SHP77 treated with DMSO at 0.1 percent for 48 hours (cell line): ENCODE results near the gene ERVK3-1.
"Not testable (repeated sequence)": the region's sequence is repeated elsewhere in the genome, so short reads cannot be mapped to it uniquely, and the experiment has no call there.

Source experiments
- DNase-seq: peaks from one replicate; lab custom pipeline; 2025; lab: John Stamatoyannopoulos, UW

The ERVK3-1 gene

GRCh38 chr19:58305065-58305931 is at the start of gene ERVK3-1:
Gene ERVK3-1 (plus strand): TSS chr19:58305377. CDS start chr19:58312169, 6,792 bp downstream.
- peak; percentile 91 for DNase-seq

GRCh38 chr19:58258259-58258658 is 46.9 kb upstream of the ERVK3-1 start:
- DNase-seq = not testable (repeated sequence)

- DNase-seq = no peak
Measured at GRCh38 chr19:58261600-58261967, 43.6 kb upstream of the ERVK3-1 start.

- DNase-seq = no peak
Measured at GRCh38 chr19:58261968-58262921, 42.9 kb upstream of the ERVK3-1 start.

- no peak for DNase-seq
Measured at GRCh38 chr19:58262922-58263296, 42.3 kb upstream of the ERVK3-1 start.

- DNase-seq = no peak
Measured at GRCh38 chr19:58265100-58265499, 40.1 kb upstream of the ERVK3-1 start.

- no peak for DNase-seq
Measured at GRCh38 chr19:58268344-58268743, 36.8 kb upstream of the ERVK3-1 start.

- DNase-seq = no peak
Measured at GRCh38 chr19:58274771-58275201, 30.4 kb upstream of the ERVK3-1 start.

GRCh38 chr19:58275564-58275963 is 29.6 kb upstream of the ERVK3-1 start:
- no peak for DNase-seq

- DNase-seq = no peak
Measured at GRCh38 chr19:58277197-58277596, 28.0 kb upstream of the ERVK3-1 start.

GRCh38 chr19:58277748-58278540 is 27.2 kb upstream of the ERVK3-1 start:
- DNase-seq = no peak

GRCh38 chr19:58278541-58279041 is 26.6 kb upstream of the ERVK3-1 start, which contains the start of gene ZNF8:
Gene ZNF8 (plus strand): TSS chr19:58278955. CDS start chr19:58279082, 127 bp downstream.
- peak; percentile 95 for DNase-seq

- DNase-seq = no peak
Measured at GRCh38 chr19:58279042-58279924, 25.9 kb upstream of the ERVK3-1 start.

GRCh38 chr19:58279925-58280316 is 25.3 kb upstream of the ERVK3-1 start:
- no peak for DNase-seq

- no peak for DNase-seq
Measured at GRCh38 chr19:58284199-58284598, 21.0 kb upstream of the ERVK3-1 start.

GRCh38 chr19:58291943-58292342 is 13.2 kb upstream of the ERVK3-1 start:
- no peak for DNase-seq

- DNase-seq = no peak
Measured at GRCh38 chr19:58294743-58295374, 10.3 kb upstream of the ERVK3-1 start.

- no peak for DNase-seq
Measured at GRCh38 chr19:58296104-58296503, 9.1 kb upstream of the ERVK3-1 start.

- no peak for DNase-seq
Measured at GRCh38 chr19:58300620-58301019, 4.6 kb upstream of the ERVK3-1 start.

GRCh38 chr19:58304255-58304654 is 922 bp upstream of the ERVK3-1 start:
- DNase-seq = no peak
